H9 (cell line): ENCODE data around the gene DLG1. TPM values are rescaled to one million over a fixed set of nuclear protein-coding genes. Genes with fewer than 3 reads are reported as not detected.

Experiments
- DNase-seq: peaks from one replicate; pipeline ENCODE4 v3.0.0-alpha.2; 2017
- H2AFZ ChIP-seq: one replicate; pipeline ENCODE4 v1.6.1; 2013; ENCODE audit warnings: mild to moderate bottlenecking, low read length, control low read depth, moderate library complexity
- H2AK5ac ChIP-seq: 2 replicates; pipeline ENCODE4 v1.6.1; 2013; ENCODE audit warnings: low read length, control low read depth, mixed read lengths; ENCODE audit not compliant: insufficient read length
- H2BK120ac ChIP-seq: one replicate; pipeline ENCODE4 v1.6.1; 2013; ENCODE audit warnings: low read depth, mild to moderate bottlenecking, low read length, control low read depth, inconsistent platforms; ENCODE audit not compliant: poor library complexity, severe bottlenecking
- H2BK12ac ChIP-seq: 2 replicates; pipeline ENCODE4 v1.6.1; 2013; ENCODE audit warnings: low read length, control low read depth, mixed read lengths, low read depth; ENCODE audit not compliant: insufficient read length
- H2BK15ac ChIP-seq: 2 replicates; pipeline ENCODE4 v1.6.1; 2013; ENCODE audit warnings: low read depth, low read length, control low read depth
- H2BK20ac ChIP-seq: one replicate; pipeline ENCODE4 v1.6.1; 2013; ENCODE audit warnings: low read depth, mild to moderate bottlenecking, low read length, control low read depth, inconsistent platforms; ENCODE audit not compliant: poor library complexity, severe bottlenecking
- H2BK5ac ChIP-seq: 2 replicates; pipeline ENCODE4 v1.6.1; 2013; ENCODE audit warnings: low read length, control low read depth, mixed read lengths; ENCODE audit not compliant: insufficient read length
- H3K14ac ChIP-seq: 2 replicates; pipeline ENCODE4 v1.6.1; 2013; ENCODE audit warnings: low read length, control low read depth; ENCODE audit not compliant: insufficient read depth
- H3K18ac ChIP-seq: 2 replicates; pipeline ENCODE4 v1.6.1; 2013; ENCODE audit warnings: low read depth, mild to moderate bottlenecking, mixed read lengths, low read length, control low read depth; ENCODE audit not compliant: insufficient read length
- H3K23ac ChIP-seq: 2 replicates; pipeline ENCODE4 v1.6.1; 2013; ENCODE audit warnings: low read length, control low read depth, mixed read lengths, low read depth; ENCODE audit not compliant: insufficient read length
- H3K23me2 ChIP-seq: 2 replicates; pipeline ENCODE4 v1.6.1; 2013; ENCODE audit warnings: low read depth, mild to moderate bottlenecking, mixed read lengths, low read length, control low read depth; ENCODE audit not compliant: insufficient read length, poor library complexity, severe bottlenecking
- H3K27ac ChIP-seq: 2 replicates; pipeline ENCODE4 v1.5.1; 2013; ENCODE audit warnings: low read length, control low read depth, mixed read lengths, low read depth; ENCODE audit not compliant: insufficient read length
- H3K27me3 ChIP-seq: 2 replicates; pipeline ENCODE4 v1.6.1; 2013; ENCODE audit warnings: low read length, control low read depth, inconsistent platforms; ENCODE audit not compliant: insufficient read depth
- H3K4ac ChIP-seq: 2 replicates; pipeline ENCODE4 v1.6.1; 2013; ENCODE audit warnings: low read depth, mild to moderate bottlenecking, control low read depth, inconsistent platforms, low read length, moderate library complexity
- H3K4me1 ChIP-seq: 2 replicates; pipeline ENCODE4 v1.6.1; 2013; ENCODE audit warnings: low read length, control low read depth, inconsistent platforms; ENCODE audit not compliant: insufficient read depth
- H3K4me2 ChIP-seq: 2 replicates; pipeline ENCODE4 v1.6.1; 2013; ENCODE audit warnings: low read length, control low read depth, mixed read lengths; ENCODE audit not compliant: insufficient read length, insufficient read depth
- H3K56ac ChIP-seq: 2 replicates; pipeline ENCODE4 v1.6.1; 2013; ENCODE audit warnings: low read depth, mild to moderate bottlenecking, mixed read lengths, low read length, control low read depth; ENCODE audit not compliant: insufficient read length
- H3K79me1 ChIP-seq: 2 replicates; pipeline ENCODE4 v1.6.1; 2013; ENCODE audit warnings: low read depth, mild to moderate bottlenecking, moderate library complexity, low read length, control low read depth, inconsistent platforms; ENCODE audit not compliant: insufficient read depth, poor library complexity, severe bottlenecking
- H3K79me2 ChIP-seq: 2 replicates; pipeline ENCODE4 v1.6.1; 2013; ENCODE audit warnings: low read length, control low read depth, inconsistent platforms; ENCODE audit not compliant: insufficient read depth
- H3K9ac ChIP-seq: 2 replicates; pipeline ENCODE4 v1.6.1; 2013; ENCODE audit warnings: low read length, control low read depth, mixed read lengths; ENCODE audit not compliant: insufficient read length; ENCODE audit errors: extremely low read depth
- H3K9me3 ChIP-seq: one replicate; pipeline ENCODE4 v1.6.1; 2013; ENCODE audit warnings: low read depth, low read length, inconsistent platforms; ENCODE audit not compliant: control insufficient read depth
- H3T11ph ChIP-seq: one replicate; pipeline ENCODE4 v1.6.1; 2013; ENCODE audit warnings: mild to moderate bottlenecking, low read length, control low read depth, inconsistent platforms
- H4K20me1 ChIP-seq: one replicate; pipeline ENCODE4 v1.6.1; 2013; ENCODE audit not compliant: control insufficient read depth, insufficient read length, insufficient read depth
- H4K5ac ChIP-seq: 2 replicates; pipeline ENCODE4 v1.6.1; 2013; ENCODE audit warnings: low read depth, mild to moderate bottlenecking, mixed read lengths, low read length, control low read depth; ENCODE audit not compliant: insufficient read length
- H4K8ac ChIP-seq: replicated peaks from 2 replicates; pipeline ENCODE4 v1.6.1; 2013; ENCODE audit warnings: low read length, control low read depth, mixed read lengths, low read depth; ENCODE audit not compliant: insufficient read length
- H4K91ac ChIP-seq: 2 replicates; pipeline ENCODE4 v1.6.1; 2013; ENCODE audit warnings: low read depth, mild to moderate bottlenecking, moderate library complexity, mixed read lengths, low read length, control low read depth; ENCODE audit not compliant: insufficient read length
- H3K27ac Mint-ChIP-seq, 3 experiments: 2 replicates in 2 of 3; 3 replicates in 1 of 3; pipeline ENCODE4 v1.8.0; 2020 to 2021; ENCODE audit warnings: mixed read lengths in 3 of 3, mild to moderate bottlenecking in 1 of 3, moderate library complexity in 1 of 3
- H3K27me3 Mint-ChIP-seq: 2 replicates; pipeline ENCODE4 v1.8.0; 2021; ENCODE audit warnings: low read depth, mild to moderate bottlenecking, moderate library complexity, mixed read lengths
- H3K36me3 Mint-ChIP-seq, 3 experiments: 2 replicates in 2 of 3; 3 replicates in 1 of 3; pipeline ENCODE4 v1.8.0; 2020 to 2021; ENCODE audit warnings: low read depth in 3 of 3, mixed read lengths in 3 of 3; ENCODE audit not compliant: insufficient read depth in 1 of 3
- H3K4me1 Mint-ChIP-seq, 2 experiments: 2 replicates each; pipeline ENCODE4 v1.8.0; 2020; ENCODE audit warnings: mixed read lengths in 2 of 2
- H3K4me3 Mint-ChIP-seq, 2 experiments: 2 replicates in 1 of 2; 3 replicates in 1 of 2; pipeline ENCODE4 v1.8.0; 2020 to 2021; ENCODE audit warnings: mild to moderate bottlenecking in 2 of 2, mixed read lengths in 2 of 2, moderate library complexity in 1 of 2
- H3K9me3 Mint-ChIP-seq, 2 experiments: 2 replicates in 1 of 2; 3 replicates in 1 of 2; pipeline ENCODE4 v1.8.0; 2020; ENCODE audit warnings: mild to moderate bottlenecking in 2 of 2, mixed read lengths in 2 of 2, moderate library complexity in 1 of 2
- WGBS: extraction: QIAGEN DNeasy Blood & Tissue Kit; methylation state at CpG from one replicate; pipeline ENCODE4 v1.1.7; 2013; ENCODE audit warnings: missing lambda C conversion rate, low lambda C conversion rate, mixed read lengths; ENCODE audit not compliant: insufficient read length; ENCODE audit errors: extremely low coverage; 5-methylcytosine and 5-hydroxymethylcytosine counted together
- total RNA-seq: library from RNA; stranded (reverse); gene quantifications from 2 replicates; pipeline ENCODE4 v1.2.1, GENCODE V29; 2021
- TF ChIP-seq, protein P1 (sequence below): fragments of 200-600 bp; sonication (generic); conservative IDR thresholded peaks from 3 replicates; pipeline ENCODE4 v1.8.0; 2021; ENCODE audit warnings: antibody characterized with exemption, mild to moderate bottlenecking

DLG1 gene
- total RNA-seq, 1 experiment from 2014 or later, result 84.1 TPM

DNA sequence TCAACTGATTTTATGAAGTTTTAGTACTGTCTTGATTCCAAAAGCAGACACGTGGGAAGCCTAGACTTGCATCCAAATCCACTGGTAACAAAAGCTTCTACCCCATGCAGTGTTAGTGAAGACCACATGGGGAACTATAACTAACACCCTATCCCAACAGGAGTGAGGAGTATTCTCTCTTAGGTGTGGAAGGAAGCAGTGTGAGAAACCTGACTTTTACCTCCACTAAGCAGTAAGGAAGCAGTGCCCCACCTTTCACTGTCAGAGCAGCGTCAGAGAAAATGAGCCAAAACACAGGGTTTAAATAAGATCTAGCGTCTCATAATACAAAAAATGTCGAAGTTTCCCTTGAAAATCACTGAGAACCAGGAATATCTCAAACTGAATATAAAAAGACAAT is 60.5 kb downstream of the DLG1 start:
- H3K4me3 Mint-ChIP-seq, result no peak overlapping the region
- no peak for DNase-seq
- peaks cover 3% of the 10 kb centered on the region for H3K9me3 ChIP-seq
- no peak overlapping the region for H3K56ac ChIP-seq
- no peak overlapping the region for H3K9ac ChIP-seq
- H2BK120ac ChIP-seq, result no peak overlapping the region
- peak overlapping the region in 1 of 3 experiments; percentile 46; a peak in 2 of 7 replicates for H3K27ac Mint-ChIP-seq
- H4K5ac ChIP-seq, result no peak overlapping the region
- no peak overlapping the region for H3K14ac ChIP-seq
- peaks cover 11% of the 10 kb centered on the region for H3K79me1 ChIP-seq
- no peaks in the 10 kb centered on the region for H3K23me2 ChIP-seq
- H2BK12ac ChIP-seq, result no peak overlapping the region
- peaks cover 19% of the 10 kb centered on the region; the same call in 1 of the 2 replicates for H3K79me2 ChIP-seq
- H3T11ph ChIP-seq, result no peak overlapping the region
- no peak overlapping the region for H2BK15ac ChIP-seq
- H4K8ac ChIP-seq, result no peak overlapping the region
- no peak overlapping the region for H2AFZ ChIP-seq
- no peak overlapping the region for H3K18ac ChIP-seq
- H3K4me1 Mint-ChIP-seq, result peaks cover 37 to 41% of the 10 kb centered on the region in 2 experiments
- no peaks in the 10 kb centered on the region for H4K20me1 ChIP-seq
- no peaks in the 10 kb centered on the region for H3K27me3 ChIP-seq
- H3K4me1 ChIP-seq, result peaks cover 6% of the 10 kb centered on the region; the same call in 1 of the 2 replicates
- TF ChIP-seq, protein P1, sequence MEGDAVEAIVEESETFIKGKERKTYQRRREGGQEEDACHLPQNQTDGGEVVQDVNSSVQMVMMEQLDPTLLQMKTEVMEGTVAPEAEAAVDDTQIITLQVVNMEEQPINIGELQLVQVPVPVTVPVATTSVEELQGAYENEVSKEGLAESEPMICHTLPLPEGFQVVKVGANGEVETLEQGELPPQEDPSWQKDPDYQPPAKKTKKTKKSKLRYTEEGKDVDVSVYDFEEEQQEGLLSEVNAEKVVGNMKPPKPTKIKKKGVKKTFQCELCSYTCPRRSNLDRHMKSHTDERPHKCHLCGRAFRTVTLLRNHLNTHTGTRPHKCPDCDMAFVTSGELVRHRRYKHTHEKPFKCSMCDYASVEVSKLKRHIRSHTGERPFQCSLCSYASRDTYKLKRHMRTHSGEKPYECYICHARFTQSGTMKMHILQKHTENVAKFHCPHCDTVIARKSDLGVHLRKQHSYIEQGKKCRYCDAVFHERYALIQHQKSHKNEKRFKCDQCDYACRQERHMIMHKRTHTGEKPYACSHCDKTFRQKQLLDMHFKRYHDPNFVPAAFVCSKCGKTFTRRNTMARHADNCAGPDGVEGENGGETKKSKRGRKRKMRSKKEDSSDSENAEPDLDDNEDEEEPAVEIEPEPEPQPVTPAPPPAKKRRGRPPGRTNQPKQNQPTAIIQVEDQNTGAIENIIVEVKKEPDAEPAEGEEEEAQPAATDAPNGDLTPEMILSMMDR, result no peak
- no peak overlapping the region for H4K91ac ChIP-seq
- H3K9me3 Mint-ChIP-seq, result peaks cover 17 to 20% of the 10 kb centered on the region in 2 experiments
- no peak overlapping the region for H3K23ac ChIP-seq
- no peak overlapping the region for H2AK5ac ChIP-seq
- H2BK20ac ChIP-seq, result no peak overlapping the region
- WGBS, result no CpG with 5 or more reads among the region's 4 CpGs
- peaks cover 25 to 34% (median 25%) of the 10 kb centered on the region in 3 experiments for H3K36me3 Mint-ChIP-seq
- H3K4ac ChIP-seq, result no peak overlapping the region
- H3K27me3 Mint-ChIP-seq, result no peaks in the 10 kb centered on the region
- H3K4me2 ChIP-seq, result no peak overlapping the region
- no peak overlapping the region for H2BK5ac ChIP-seq
- no peak overlapping the region for H3K27ac ChIP-seq
